ENCODE data around the gene FARP1.

DNA sequence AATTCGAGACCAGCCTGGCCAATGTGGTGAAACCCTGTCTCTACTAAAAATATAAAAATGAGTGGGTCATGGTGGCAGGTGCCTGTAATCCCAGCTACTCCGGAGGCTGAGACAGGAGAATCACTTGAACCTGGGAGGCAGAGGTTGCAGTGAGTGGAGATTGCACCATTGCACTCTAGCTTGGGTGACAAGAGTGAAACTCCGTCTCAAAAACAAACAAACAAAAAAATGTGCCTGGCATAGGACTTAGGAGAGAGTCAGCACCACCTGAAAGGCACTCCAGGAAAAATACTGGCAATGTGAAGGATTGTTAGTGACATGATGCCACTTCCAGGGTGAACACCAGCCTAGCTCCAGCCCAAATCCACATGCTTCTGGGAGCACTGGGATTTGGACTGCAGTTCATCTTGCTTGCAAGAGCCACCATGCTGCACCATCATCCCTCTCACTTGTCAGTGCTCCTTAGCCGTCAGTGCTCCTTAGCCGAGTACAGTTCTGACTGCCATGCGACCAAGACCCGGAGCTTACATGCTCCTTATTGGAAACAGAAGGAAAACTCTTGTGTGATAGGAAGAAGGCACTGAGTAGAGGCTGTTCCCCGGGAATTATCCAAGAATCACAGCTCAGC lies 179.3 kb downstream of the FARP1 start:
- no peak for TF ChIP-seq POLR2AphosphoS5 (IDR thresholded peaks at IDR 0.05)
- TF ChIP-seq POLR2A (IDR thresholded peaks at IDR 0.05; ENCODE audit: low read depth), result no peak
- TF ChIP-seq, protein P1, sequence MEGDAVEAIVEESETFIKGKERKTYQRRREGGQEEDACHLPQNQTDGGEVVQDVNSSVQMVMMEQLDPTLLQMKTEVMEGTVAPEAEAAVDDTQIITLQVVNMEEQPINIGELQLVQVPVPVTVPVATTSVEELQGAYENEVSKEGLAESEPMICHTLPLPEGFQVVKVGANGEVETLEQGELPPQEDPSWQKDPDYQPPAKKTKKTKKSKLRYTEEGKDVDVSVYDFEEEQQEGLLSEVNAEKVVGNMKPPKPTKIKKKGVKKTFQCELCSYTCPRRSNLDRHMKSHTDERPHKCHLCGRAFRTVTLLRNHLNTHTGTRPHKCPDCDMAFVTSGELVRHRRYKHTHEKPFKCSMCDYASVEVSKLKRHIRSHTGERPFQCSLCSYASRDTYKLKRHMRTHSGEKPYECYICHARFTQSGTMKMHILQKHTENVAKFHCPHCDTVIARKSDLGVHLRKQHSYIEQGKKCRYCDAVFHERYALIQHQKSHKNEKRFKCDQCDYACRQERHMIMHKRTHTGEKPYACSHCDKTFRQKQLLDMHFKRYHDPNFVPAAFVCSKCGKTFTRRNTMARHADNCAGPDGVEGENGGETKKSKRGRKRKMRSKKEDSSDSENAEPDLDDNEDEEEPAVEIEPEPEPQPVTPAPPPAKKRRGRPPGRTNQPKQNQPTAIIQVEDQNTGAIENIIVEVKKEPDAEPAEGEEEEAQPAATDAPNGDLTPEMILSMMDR (IDR thresholded peaks at IDR 0.05), result no peak
- TF ChIP-seq EP300 (IDR thresholded peaks at IDR 0.05), result no peak

Measured in esophagus muscularis mucosa (tissue), 4 donors.